Stimulated activated CD4-positive, alpha-beta T cell treated with anti-CD3 and anti-CD28 coated beads, Interleukin-12 subunit alpha, Interleukin-12 subunit beta, amount 100 ng/mL, for 4 hours (primary cell): ENCODE measurements around the gene EBF3.
"Not testable (repeated sequence)": the region's sequence is repeated elsewhere in the genome, so short reads cannot be mapped to it uniquely, and the experiment has no call there.

Experiments
- DNase-seq: peaks from one replicate; pipeline ENCODE4 v3.0.0-alpha.2; 2020

EBF3 gene

GRCh38 chr10:129927351-129928120, 36.5 kb downstream of the EBF3 start:
- no peak for DNase-seq

GRCh38 chr10:129926066-129927055, 37.7 kb downstream of the EBF3 start:
- DNase-seq: no peak

- no peak for DNase-seq
Observed at GRCh38 chr10:129924375-129925085, 39.5 kb downstream of the EBF3 start.

- no peak for DNase-seq
Observed at GRCh38 chr10:129922598-129923123, 41.4 kb downstream of the EBF3 start.

- no peak for DNase-seq
Observed at GRCh38 chr10:129921801-129922597, 42.1 kb downstream of the EBF3 start.

GRCh38 chr10:129921065-129921670, 42.9 kb downstream of the EBF3 start:
- no peak for DNase-seq

GRCh38 chr10:129920187-129920586, 43.9 kb downstream of the EBF3 start:
- not testable (repeated sequence) for DNase-seq

- DNase-seq: no peak
Observed at GRCh38 chr10:129919358-129919757, 44.7 kb downstream of the EBF3 start.

GRCh38 chr10:129918836-129919235, 45.2 kb downstream of the EBF3 start:
- DNase-seq: no peak

GRCh38 chr10:129918401-129918800, 45.7 kb downstream of the EBF3 start:
- DNase-seq: no peak

- DNase-seq: no peak
Observed at GRCh38 chr10:129917936-129918335, 46.1 kb downstream of the EBF3 start.

GRCh38 chr10:129916506-129916995, 47.5 kb downstream of the EBF3 start:
- no peak for DNase-seq

GRCh38 chr10:129915526-129916378, 48.3 kb downstream of the EBF3 start:
- no peak for DNase-seq

- DNase-seq: no peak
Observed at GRCh38 chr10:129914960-129915359, 49.1 kb downstream of the EBF3 start.

- DNase-seq: no peak
Observed at GRCh38 chr10:129914153-129914855, 49.8 kb downstream of the EBF3 start.

GRCh38 chr10:129912986-129913695, 50.9 kb downstream of the EBF3 start:
- no peak for DNase-seq

GRCh38 chr10:129912166-129912917, 51.7 kb downstream of the EBF3 start:
- DNase-seq: no peak

- DNase-seq: no peak
Observed at GRCh38 chr10:129911451-129912165, 52.5 kb downstream of the EBF3 start.
